Neural cell (in vitro differentiated cells): ENCODE data around the gene SV2A. TPM values are rescaled to one million over a fixed set of nuclear protein-coding genes. Genes with fewer than 3 reads are reported as not detected.

ENCODE experiments used
- H2AFZ ChIP-seq: fragments of 200-600, 300-800 bp; sonication (generic), shearing (Covaris generic); 2 replicates; pipeline ENCODE4 v1.6.0; 2014; ENCODE audit warnings: low read depth, mild to moderate bottlenecking, antibody characterized with exemption, low read length, moderate library complexity
- H3F3A ChIP-seq: fragments of 200-600 bp; shearing (Covaris generic); 2 replicates; pipeline ENCODE4 v1.6.1; 2016; ENCODE audit warnings: mild to moderate bottlenecking, moderate library complexity, mixed read lengths, antibody characterized with exemption, low read length; ENCODE audit not compliant: insufficient read depth, poor library complexity, severe bottlenecking
- H3K27ac ChIP-seq: fragments of 200-600, 300-800 bp; sonication (generic), shearing (Covaris generic); 2 replicates; pipeline ENCODE4 v1.5.1; 2014; ENCODE audit warnings: mild to moderate bottlenecking, low read length, moderate library complexity
- H3K27me3 ChIP-seq: fragments of 300-800, 200-600 bp; sonication (generic), shearing (Covaris generic); 2 replicates; pipeline ENCODE4 v1.6.0; 2014; ENCODE audit warnings: mild to moderate bottlenecking, low read depth, low read length, moderate library complexity; ENCODE audit not compliant: insufficient read depth
- H3K36me3 ChIP-seq: fragments of 300-800, 200-600 bp; sonication (generic), shearing (Covaris generic); 2 replicates; pipeline ENCODE4 v1.5.1; 2014; ENCODE audit warnings: mild to moderate bottlenecking, antibody characterized with exemption, low read length, moderate library complexity; ENCODE audit not compliant: insufficient read depth
- H3K4me2 ChIP-seq: fragments of 300-800, 200-600 bp; sonication (generic), shearing (Covaris generic); 2 replicates; pipeline ENCODE4 v1.6.0; 2014; ENCODE audit warnings: mild to moderate bottlenecking, low read length
- H3K4me3 ChIP-seq: fragments of 300-800, 200-600 bp; sonication (generic), shearing (Covaris generic); 2 replicates; pipeline ENCODE4 v1.5.1; 2014; ENCODE audit warnings: mild to moderate bottlenecking, low read length, moderate library complexity
- H3K79me2 ChIP-seq: fragments of 200-600 bp; shearing (Covaris generic); replicated peaks from 2 replicates; pipeline ENCODE4 v1.6.0; 2014; ENCODE audit warnings: mild to moderate bottlenecking, low read length, moderate library complexity; ENCODE audit not compliant: insufficient read depth
- H3K9ac ChIP-seq: fragments of 300-800, 200-600 bp; sonication (generic), shearing (Covaris generic); 2 replicates; pipeline ENCODE4 v1.6.1; 2016; ENCODE audit warnings: mild to moderate bottlenecking, low read length, mixed read lengths
- H3K9me2 ChIP-seq: fragments of 200-600 bp; shearing (Covaris generic); 2 replicates; pipeline ENCODE4 v1.6.1; 2016; ENCODE audit warnings: mild to moderate bottlenecking, low read length, mixed read lengths; ENCODE audit not compliant: insufficient read depth
- H3K9me3 ChIP-seq: fragments of 200-600, 300-800 bp; sonication (generic), shearing (Covaris generic); 2 replicates; pipeline ENCODE4 v1.6.1; 2016; ENCODE audit warnings: mild to moderate bottlenecking, mixed run types, low read length, moderate library complexity, mixed read lengths
- H4K20me1 ChIP-seq: fragments of 200-600 bp; shearing (Covaris generic); 2 replicates; pipeline ENCODE4 v1.6.1; 2016; ENCODE audit warnings: mild to moderate bottlenecking, mixed run types; ENCODE audit not compliant: insufficient read depth
- CTCF ChIP-seq: fragments of 450-650 bp; IDR thresholded peaks from 2 replicates; pipeline ENCODE4 v1.5.1; 2014; ENCODE audit warnings: antibody characterized with exemption, mild to moderate bottlenecking, moderate library complexity; ENCODE audit not compliant: poor library complexity, severe bottlenecking
- EP300 ChIP-seq: fragments of 450-650 bp; conservative IDR thresholded peaks from 2 replicates; pipeline ENCODE4 v1.6.1; 2014; ENCODE audit warnings: antibody characterized with exemption, mild to moderate bottlenecking, moderate library complexity; ENCODE audit not compliant: poor library complexity, severe bottlenecking
- EZH2 ChIP-seq: fragments of 200-600, 300-800 bp; shearing (Covaris generic), sonication (generic); IDR thresholded peaks from 2 replicates; pipeline ENCODE4 v1.6.1; 2014; ENCODE audit warnings: antibody characterized with exemption, low read length, borderline replicate concordance, mild to moderate bottlenecking; ENCODE audit not compliant: insufficient read depth, poor library complexity, severe bottlenecking
- MXI1 ChIP-seq: fragments of 450-650 bp; conservative IDR thresholded peaks from 2 replicates; pipeline ENCODE4 v1.6.1; 2014; ENCODE audit warnings: antibody characterized with exemption, mild to moderate bottlenecking; ENCODE audit not compliant: poor library complexity, severe bottlenecking
- POLR2AphosphoS5 ChIP-seq: IDR thresholded peaks from 2 replicates; pipeline ENCODE4 v1.6.1; 2012
- RAD21 ChIP-seq: fragments of 450-650 bp; conservative IDR thresholded peaks from 2 replicates; pipeline ENCODE4 v1.6.1; 2014; ENCODE audit warnings: antibody characterized with exemption, mild to moderate bottlenecking, moderate library complexity
- REST ChIP-seq: IDR thresholded peaks from 2 replicates; pipeline ENCODE4 v1.6.1; 2012; ENCODE audit warnings: borderline replicate concordance
- SMC3 ChIP-seq: fragments of 450-650 bp; conservative IDR thresholded peaks from 2 replicates; pipeline ENCODE4 v1.6.1; 2014; ENCODE audit warnings: antibody characterized with exemption, mild to moderate bottlenecking, moderate library complexity; ENCODE audit not compliant: poor library complexity
- TAF1 ChIP-seq: IDR thresholded peaks from 2 replicates; pipeline ENCODE4 v1.6.1; 2012; ENCODE audit warnings: low read depth
- polyA plus RNA-seq: library from polyadenylated mRNA; depleted of rRNA; stranded (reverse); fragments of >200 nt; gene quantifications from 2 replicates; pipeline ENCODE4 v1.2.3, GENCODE V29; 2014

SV2A gene
- polyA plus RNA-seq, 1 donor from 2014 or later, result 78.1 TPM

GRCh38 chr1:149916193-149916897, 1.3 kb downstream of the SV2A start:
- no peaks in the 10 kb centered on the region for H3F3A ChIP-seq
- H3K9ac ChIP-seq, result peak overlapping the region; percentile 98
- H3K27me3 ChIP-seq, result no peaks in the 10 kb centered on the region
- H3K9me3 ChIP-seq, result no peaks in the 10 kb centered on the region
- peak overlapping the region; percentile 87 for H3K4me2 ChIP-seq
- H3K27ac ChIP-seq, result peak overlapping the region; percentile 83
- peak overlapping the region; percentile 94 for H3K4me3 ChIP-seq
- no peaks in the 10 kb centered on the region for H4K20me1 ChIP-seq
- no peak overlapping the region for H2AFZ ChIP-seq
- TF ChIP-seq SMC3 (no peak), TAF1 (no peak), RAD21 (no peak), MXI1 (no peak), POLR2AphosphoS5 (no peak), EZH2 (no peak), EP300 (no peak)
- H3K79me2 ChIP-seq, result peaks cover 42% of the 10 kb centered on the region
- H3K36me3 ChIP-seq, result no peaks in the 10 kb centered on the region
- no peaks in the 10 kb centered on the region for H3K9me2 ChIP-seq

GRCh38 chr1:149915429-149916192, 2.0 kb downstream of the SV2A start:
- H3K4me2 ChIP-seq, result peak overlapping the region; percentile 87
- H3K9ac ChIP-seq, result peak overlapping the region; percentile 98
- no peaks in the 10 kb centered on the region for H3K9me3 ChIP-seq
- TF ChIP-seq POLR2AphosphoS5 (no peak), EP300 (no peak), REST (no peak), TAF1 (no peak), EZH2 (no peak), MXI1 (no peak), CTCF (no peak), RAD21 (no peak), SMC3 (no peak)
- H3K27ac ChIP-seq, result peak overlapping the region; percentile 83
- H3K4me3 ChIP-seq, result peak overlapping the region; percentile 94
- no peaks in the 10 kb centered on the region for H3K36me3 ChIP-seq
- no peaks in the 10 kb centered on the region for H4K20me1 ChIP-seq
- H3K27me3 ChIP-seq, result no peaks in the 10 kb centered on the region
- H3F3A ChIP-seq, result no peaks in the 10 kb centered on the region
- no peak overlapping the region for H2AFZ ChIP-seq
- no peaks in the 10 kb centered on the region for H3K9me2 ChIP-seq
- peaks cover 42% of the 10 kb centered on the region for H3K79me2 ChIP-seq
